Tibial nerve (tissue), 4 donors: ENCODE results near the gene ZFY.

ENCODE experiments used
- EP300 ChIP-seq, 2 donors: sonication (generic); formaldehyde crosslinking; IDR thresholded peaks; one replicate each; pipeline ENCODE4 v1.6.1; 2017; ENCODE audit warnings: antibody characterized with exemption in 2 of 2, mild to moderate bottlenecking in 1 of 2
- POLR2A ChIP-seq, 2 donors: fragments of 450-650 bp; IDR thresholded peaks; one replicate each; pipeline ENCODE4 v1.6.1; 2017; ENCODE audit warnings: antibody characterized with exemption in 2 of 2, mild to moderate bottlenecking in 2 of 2, moderate library complexity in 2 of 2
- TF ChIP-seq, protein P1 (sequence below), 5 experiments: fragments of 200-600 bp in 3 of 5; fragments of 450-650 bp in 2 of 5; sonication (generic) in 3 of 5; IDR thresholded peaks; one replicate each; pipeline ENCODE4 v1.5.1; 2016 to 2019; ENCODE audit warnings: antibody characterized with exemption in 5 of 5, mild to moderate bottlenecking in 3 of 5, moderate library complexity in 2 of 5

DNA sequence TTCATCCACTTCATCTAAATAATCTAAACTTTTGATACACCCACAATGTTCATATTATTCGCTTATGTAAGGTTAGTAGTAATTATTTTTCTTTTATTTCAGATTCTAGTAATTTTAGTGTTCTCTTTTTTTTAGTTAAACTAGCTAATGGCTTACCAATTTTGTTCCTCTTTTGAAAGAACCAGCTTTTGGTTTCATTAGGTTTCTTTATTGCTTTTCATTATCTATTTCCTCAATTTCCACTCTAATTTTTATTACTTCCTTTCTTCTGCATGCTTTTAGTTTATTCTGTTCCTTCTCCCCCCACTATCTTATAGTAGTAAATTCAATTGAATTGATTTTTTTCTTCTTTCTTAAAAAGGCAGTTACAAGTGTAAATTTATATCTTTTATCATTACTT, 90.2 kb downstream of the ZFY start:
- TF ChIP-seq POLR2A (IDR thresholded peaks at IDR 0.05) (no peak), EP300 (IDR thresholded peaks at IDR 0.05) (no peak)
- TF ChIP-seq, protein P1, sequence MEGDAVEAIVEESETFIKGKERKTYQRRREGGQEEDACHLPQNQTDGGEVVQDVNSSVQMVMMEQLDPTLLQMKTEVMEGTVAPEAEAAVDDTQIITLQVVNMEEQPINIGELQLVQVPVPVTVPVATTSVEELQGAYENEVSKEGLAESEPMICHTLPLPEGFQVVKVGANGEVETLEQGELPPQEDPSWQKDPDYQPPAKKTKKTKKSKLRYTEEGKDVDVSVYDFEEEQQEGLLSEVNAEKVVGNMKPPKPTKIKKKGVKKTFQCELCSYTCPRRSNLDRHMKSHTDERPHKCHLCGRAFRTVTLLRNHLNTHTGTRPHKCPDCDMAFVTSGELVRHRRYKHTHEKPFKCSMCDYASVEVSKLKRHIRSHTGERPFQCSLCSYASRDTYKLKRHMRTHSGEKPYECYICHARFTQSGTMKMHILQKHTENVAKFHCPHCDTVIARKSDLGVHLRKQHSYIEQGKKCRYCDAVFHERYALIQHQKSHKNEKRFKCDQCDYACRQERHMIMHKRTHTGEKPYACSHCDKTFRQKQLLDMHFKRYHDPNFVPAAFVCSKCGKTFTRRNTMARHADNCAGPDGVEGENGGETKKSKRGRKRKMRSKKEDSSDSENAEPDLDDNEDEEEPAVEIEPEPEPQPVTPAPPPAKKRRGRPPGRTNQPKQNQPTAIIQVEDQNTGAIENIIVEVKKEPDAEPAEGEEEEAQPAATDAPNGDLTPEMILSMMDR (IDR thresholded peaks at IDR 0.05), result no peak
